Motor neuron (in vitro differentiated cells): ENCODE measurements around the gene TNS1. TPM values are rescaled to one million over a fixed set of nuclear protein-coding genes. Genes with fewer than 3 reads are reported as not detected.

Experiments
- ATAC-seq, 8 experiments: fragments of 200-7000 bp; cut with Tn5 transposase; replicated peaks in 6 of 8; 2 replicates each; pipeline ENCODE4 v1.8.0; 2021; ENCODE audit warnings: mild to moderate bottlenecking in 8 of 8, moderate library complexity in 8 of 8
- H3K27ac ChIP-seq, 2 donors: fragments of 250-450 bp; sonication (Bioruptor Pico); 2 replicates each; pipeline ENCODE4 v1.9.0; 2021; ENCODE audit warnings: antibody characterized with exemption in 2 of 2, mild to moderate bottlenecking in 2 of 2, moderate library complexity in 1 of 2
- H3K4me1 ChIP-seq, 2 donors: fragments of 250-450 bp; sonication (Bioruptor Pico); replicated peaks in 1 of 2; 2 replicates each; pipeline ENCODE4 v1.6.1; 2021; ENCODE audit warnings: antibody characterized with exemption in 2 of 2, mild to moderate bottlenecking in 2 of 2, moderate library complexity in 1 of 2
- H3K4me3 ChIP-seq, 5 donors: fragments of 250-450 bp; sonication (Bioruptor Pico); 2 replicates each; pipeline ENCODE4 v1.9.0; 2021; ENCODE audit warnings: antibody characterized with exemption in 5 of 5, mild to moderate bottlenecking in 5 of 5, moderate library complexity in 4 of 5
- WGBS, 10 experiments: fragments of 450-650 bp; shearing (Covaris generic); methylation state at CpG; one replicate each; pipeline ENCODE4 v1.0.0; 2022; 5-methylcytosine and 5-hydroxymethylcytosine counted together
- in situ Hi-C, 9 experiments: fragments of 400-800 bp; cut with MboI; loops; one replicate each; pipeline ENCODE4 v1.15.0; 2021; ENCODE audit warnings: low sequenced_read_pairs in 9 of 9, low pct_unique_long_range_greater_than_20kb in 2 of 9; ENCODE audit not compliant: unreplicated experiment in 9 of 9
- total RNA-seq, 8 experiments: library from RNA; unstranded; fragments of 300-600 nt; gene quantifications; 2 replicates each; pipeline versions ENCODE4 v1.2.3 to v1.2.4, GENCODE V29; 2022

The TNS1 gene
- total RNA-seq, 8 experiments from 2014 or later, result 2.3 to 41.7 (median 11.4) TPM

DNA sequence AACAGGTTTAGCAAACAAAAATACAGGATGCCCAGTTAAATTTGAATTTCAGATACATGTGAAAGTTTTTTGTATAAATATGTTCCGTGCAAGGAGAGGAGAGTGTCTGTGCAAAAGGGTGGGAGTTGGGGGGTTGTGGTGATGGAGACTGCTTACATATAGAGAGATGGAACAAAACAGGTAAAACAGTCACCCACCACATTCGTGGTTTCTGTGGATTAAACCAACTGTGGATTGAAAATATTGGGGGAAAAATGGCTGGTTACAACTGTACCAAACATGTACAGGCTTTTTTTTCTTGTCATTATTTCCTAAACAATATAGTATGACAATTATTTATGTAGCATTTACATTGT, 245.7 kb downstream of the TNS1 start:
- Histone ChIP-seq H3K27ac (no peak overlapping the region), H3K4me3 (no peak overlapping the region), H3K4me1 (no peaks in the 10 kb centered on the region)
- 50 to 100% (median 83%) methylated on average over 1 to 2 of the region's 2 CpGs; no CpG with 5 or more reads in 3 of the 10 experiments for WGBS, 10 experiments
- in situ Hi-C loops, result loop anchor here in 1 of 9 experiments (25.0 kb wide), 1 partner anchor 1245 kb away; no protein-coding TSS in a partner anchor
- ATAC-seq, result no peak

DNA sequence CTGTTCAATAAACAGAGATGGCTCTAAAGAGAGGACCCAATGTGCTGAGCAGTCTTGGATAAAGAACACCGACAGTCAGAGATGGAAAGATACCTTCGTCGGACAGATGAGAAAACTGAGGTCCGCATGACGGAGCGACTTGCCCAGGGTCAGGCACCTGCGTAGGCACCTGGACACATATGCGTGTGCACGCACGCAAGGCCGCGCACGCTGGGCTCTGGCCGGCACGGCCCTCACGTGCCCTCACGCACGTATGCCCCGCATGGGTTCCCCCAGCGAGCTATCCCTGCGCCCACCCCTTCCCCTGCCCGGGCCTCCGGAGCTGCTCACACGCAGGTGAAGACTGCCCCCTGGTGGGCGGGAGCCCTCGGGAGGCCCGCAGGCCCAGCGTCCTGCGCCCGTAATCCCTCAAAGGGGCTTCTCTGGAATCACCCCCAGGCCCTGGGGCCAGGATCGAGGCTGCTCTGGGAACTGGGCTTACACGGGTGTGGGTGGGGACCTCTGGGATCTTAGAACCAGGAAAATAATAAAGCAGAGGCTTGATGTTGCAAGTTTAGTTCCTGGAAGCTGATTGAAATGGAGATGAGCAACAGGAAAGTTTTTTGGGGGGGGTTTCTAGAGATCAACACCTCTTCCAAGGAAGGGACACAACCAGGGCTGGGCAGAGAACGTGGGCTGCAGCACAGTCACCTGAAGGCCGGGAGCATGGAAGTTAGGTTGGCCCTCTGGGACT, 246.3 kb downstream of the TNS1 start:
- no peak overlapping the region for H3K27ac ChIP-seq
- H3K4me3 ChIP-seq, result no peak overlapping the region
- ATAC-seq, result peak; percentile 80 to 99 (median 88)
- no peaks in the 10 kb centered on the region for H3K4me1 ChIP-seq
- 10 to 84% (median 56%) methylated on average over 1 to 9 of the region's 34 CpGs; no CpG with 5 or more reads in 1 of the 10 experiments for WGBS, 10 experiments
- in situ Hi-C loops, result loop anchor here in 1 of 9 experiments (25.0 kb wide), 1 partner anchor 1244 kb away; no protein-coding TSS in a partner anchor

- H3K4me3 ChIP-seq, result no peak overlapping the region
- 53 to 100% (median 75%) methylated on average over 1 to 4 of the region's 5 CpGs; no CpG with 5 or more reads in 7 of the 10 experiments for WGBS, 10 experiments
- ATAC-seq, result no peak
These were observed 247.6 kb downstream of the TNS1 start for GRCh38 chr2:217755027-217755745.

DNA sequence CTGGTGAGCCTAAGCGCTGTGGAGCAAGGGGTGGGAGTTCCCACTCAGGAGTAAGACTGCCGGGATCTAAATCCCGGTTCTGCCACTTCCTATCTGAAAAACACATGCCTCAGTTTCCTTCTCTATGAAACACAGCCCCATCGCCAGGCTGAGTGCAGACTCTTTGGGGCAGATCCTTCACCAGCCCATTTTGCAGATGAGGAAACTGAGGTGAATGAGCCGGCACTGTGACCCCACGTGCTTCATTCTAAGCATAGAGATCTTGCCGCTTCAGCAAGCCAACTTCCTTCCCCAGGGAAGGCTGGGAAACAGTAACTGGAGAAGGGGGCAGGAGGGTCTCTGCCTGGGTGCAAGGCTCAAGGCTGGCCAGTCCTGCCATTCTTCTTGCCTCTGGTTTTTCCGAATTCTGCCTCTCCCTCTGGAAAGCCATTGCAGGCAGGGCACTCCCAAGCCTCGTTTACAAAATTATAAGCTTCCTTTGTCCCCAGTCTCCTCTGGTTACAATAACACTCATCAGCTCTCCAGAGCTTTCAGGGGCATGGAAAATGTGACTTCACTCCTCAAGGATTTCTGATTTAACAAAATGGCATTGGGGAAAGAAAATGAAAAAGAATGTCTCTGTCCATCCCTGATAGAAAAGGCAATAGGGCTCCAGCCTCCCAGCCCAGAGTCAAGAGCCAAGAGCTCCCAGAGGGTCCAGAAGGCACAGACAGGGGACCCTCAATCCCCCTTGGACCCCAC, 249.2 kb downstream of the TNS1 start:
- no peak overlapping the region for H3K4me3 ChIP-seq
- in situ Hi-C loops, result loop anchor here in 1 of 9 experiments (25.0 kb wide), 1 partner anchor 1241 kb away; no protein-coding TSS in a partner anchor
- ATAC-seq, result peak in 1 of 8 experiments; percentile 21

More at GRCh38 chr2:217755027-217755745, 247.6 kb downstream of the TNS1 start:
- in situ Hi-C loops, result loop anchor here in 1 of 9 experiments (25.0 kb wide), 1 partner anchor 1243 kb away; no protein-coding TSS in a partner anchor
- H3K27ac ChIP-seq, result no peak overlapping the region
- no peaks in the 10 kb centered on the region for H3K4me1 ChIP-seq

DNA sequence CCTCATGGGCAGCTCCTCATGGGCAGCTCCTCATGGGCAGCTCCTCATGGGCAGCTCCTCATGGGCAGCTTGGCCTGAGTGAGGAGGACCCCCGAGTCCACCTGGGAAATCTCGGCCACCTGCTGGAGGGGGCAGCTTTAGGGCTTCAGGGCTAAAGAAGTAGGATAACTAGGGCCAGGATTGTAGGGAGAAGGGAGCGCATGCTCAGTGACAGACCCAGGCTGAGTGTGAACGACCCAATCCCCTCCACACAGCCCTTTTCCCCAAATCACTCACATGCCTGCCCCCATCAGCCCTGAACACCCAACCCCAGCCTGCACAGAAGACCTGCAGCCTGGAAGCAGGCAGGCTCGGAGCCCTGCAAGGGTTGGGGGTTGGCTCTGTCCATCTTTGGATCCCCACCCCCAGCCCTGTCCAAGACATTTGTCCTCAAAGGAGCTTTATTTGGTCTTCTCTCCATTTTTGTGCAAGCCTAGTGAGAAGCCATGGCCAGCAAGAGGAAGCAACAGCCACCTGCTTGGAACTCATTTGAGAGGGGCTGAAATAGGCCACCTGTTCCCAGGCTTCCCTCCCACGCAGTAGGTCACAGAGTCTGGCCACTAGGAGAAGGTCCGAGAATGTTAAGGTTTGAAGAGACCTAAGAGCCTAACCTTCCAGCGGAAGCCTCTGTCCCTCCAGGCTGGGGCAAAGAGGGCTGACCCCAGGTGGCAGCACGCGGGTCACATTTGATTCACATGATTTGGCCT, 249.9 kb downstream of the TNS1 start:
- no peak for ATAC-seq
- Histone ChIP-seq H3K27ac (no peak overlapping the region), H3K4me1 (peaks cover 2 to 3% of the 10 kb centered on the region in 2 donors), H3K4me3 (no peak overlapping the region)
- 50 to 100% (median 89%) methylated on average over 1 to 5 of the region's 10 CpGs; no CpG with 5 or more reads in 4 of the 10 experiments for WGBS, 10 experiments
- in situ Hi-C loops, result loop anchor here in 1 of 9 experiments (25.0 kb wide), 1 partner anchor 1241 kb away; no protein-coding TSS in a partner anchor

More for the DNA sequence above, 249.2 kb downstream of the TNS1 start:
- no peak overlapping the region for H3K27ac ChIP-seq
- 20 to 100% (median 78%) methylated on average over 1 to 7 of the region's 9 CpGs; no CpG with 5 or more reads in 4 of the 10 experiments for WGBS, 10 experiments
- H3K4me1 ChIP-seq, result peaks cover 1% of the 10 kb centered on the region in 2 donors

- Histone ChIP-seq H3K4me3 (no peak overlapping the region), H3K4me1 (peaks cover 3 to 5% of the 10 kb centered on the region in 2 donors), H3K27ac (no peak overlapping the region)
- no peak for ATAC-seq
- in situ Hi-C loops, result loop anchor here in 1 of 9 experiments (25.0 kb wide), 1 partner anchor 1240 kb away; no protein-coding TSS in a partner anchor
- WGBS, 10 experiments, result 0 to 100% (median 64%) methylated on average over 1 of the region's 1 CpG; no CpG with 5 or more reads in 3 of the 10 experiments
These were observed 250.8 kb downstream of the TNS1 start for GRCh38 chr2:217751952-217752351.

DNA sequence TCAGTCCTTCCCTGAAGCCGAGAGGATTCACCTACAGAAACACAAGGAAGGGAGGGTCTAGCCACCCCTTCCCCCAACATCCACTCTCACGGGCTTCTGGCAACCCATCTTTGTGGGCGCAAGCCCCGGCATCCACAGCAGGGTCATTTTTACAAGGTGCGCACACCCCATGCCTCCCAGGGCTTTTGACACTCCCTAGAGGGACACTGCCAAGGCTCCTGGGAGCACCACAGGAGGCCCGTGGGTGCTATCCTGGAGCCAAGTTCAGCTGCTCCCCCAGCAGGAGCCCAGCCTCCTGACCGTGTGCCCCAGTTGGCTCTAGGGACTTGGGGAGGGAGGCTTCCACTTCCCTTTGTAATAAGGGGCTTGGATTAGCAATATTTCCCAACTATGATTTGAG, 251.6 kb downstream of the TNS1 start:
- 33 to 100% (median 70%) methylated on average over 1 to 2 of the region's 7 CpGs; no CpG with 5 or more reads in 7 of the 10 experiments for WGBS, 10 experiments
- no peak overlapping the region for H3K4me3 ChIP-seq
- H3K27ac ChIP-seq, result no peak overlapping the region
- in situ Hi-C loops, result loop anchor here in 1 of 9 experiments (25.0 kb wide), 1 partner anchor 1239 kb away; no protein-coding TSS in a partner anchor
- peaks cover 3 to 6% of the 10 kb centered on the region in 2 donors for H3K4me1 ChIP-seq
- ATAC-seq, result no peak

Other genes starting within 250 kb of the TNS1 start
- gene RUFY4, start 66.3 kb upstream of the TNS1 start, total RNA-seq, result under 1 TPM in 7 of 8 experiments, not detected in 1; 0.21 to 0.95 (median 0.35) TPM
- 10 to 100 TPM in 1 of 8 experiments, under 1 TPM in 5, not detected in 2; 0.04 to 23.8 (median 0.18) TPM for gene CXCR2, start 123.0 kb upstream of the TNS1 start, total RNA-seq
- 1 to 10 TPM in 1 of 8 experiments, under 1 TPM in 4, not detected in 3; 0.09 to 1.6 (median 0.21) TPM for gene CXCR1, start 164.0 kb upstream of the TNS1 start, total RNA-seq
- 100 to 1,000 TPM in 7 of 8 experiments, 10 to 100 TPM in 1; 95.6 to 489 (median 176) TPM for gene ARPC2, start 214.2 kb upstream of the TNS1 start, total RNA-seq